Spleen (tissue), 7 donors: ENCODE measurements around the gene GHRL.
A peak's percentile ranks its signal among the peaks of the same experiment; 100 is the strongest.

ENCODE experiments used
- POLR2A ChIP-seq, 3 donors: fragments of 450-650 bp; IDR thresholded peaks; one replicate each; pipeline ENCODE4 v1.5.1; 2017; ENCODE audit warnings: antibody characterized with exemption in 3 of 3, mild to moderate bottlenecking in 1 of 3
- POLR2AphosphoS5 ChIP-seq, 3 donors: sonication (generic); formaldehyde crosslinking; IDR thresholded peaks; one replicate each; pipeline ENCODE4 v1.5.1; 2017; ENCODE audit warnings: antibody characterized with exemption in 3 of 3
- TF ChIP-seq, protein P1 (sequence below), 11 experiments: fragments of 200-600 bp in 7 of 11; fragments of 450-650 bp in 4 of 11; sonication (generic) in 4 of 11; IDR thresholded peaks in 8 of 11; conservative IDR thresholded peaks in 3 of 11; 1 replicate in 7 of 11; 2 replicates in 4 of 11; pipeline versions ENCODE4 v1.4.0 to v1.8.0; 2016 to 2021; ENCODE audit warnings: antibody characterized with exemption in 11 of 11, inconsistent platforms in 4 of 11, mild to moderate bottlenecking in 1 of 11
- donor health status: DM: no; HTN: no; CAD: no; lungs with moderate emphysema.
- donor health status: DM: no; HTN: no; CAD: no.
- donor health status: DM: no; HTN: no; CAD: no.

DNA sequence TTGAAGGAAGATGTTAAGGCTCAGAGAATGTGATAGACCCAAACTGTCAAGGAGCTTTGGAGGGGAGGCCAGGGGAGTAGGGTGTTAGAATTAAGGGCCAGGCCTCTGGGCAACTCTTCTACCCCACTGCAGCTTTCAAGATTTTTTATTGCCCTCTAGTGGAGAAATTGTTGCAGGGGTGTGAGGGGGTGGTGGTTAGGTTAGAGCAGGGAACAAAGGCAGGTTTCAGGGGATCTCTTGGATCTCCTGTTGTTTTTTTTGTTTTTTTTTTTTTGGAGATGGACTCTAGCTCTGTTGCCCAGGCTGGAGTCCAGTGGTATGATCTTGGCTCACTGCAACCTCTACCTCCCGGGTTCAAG, 29.6 kb upstream of the GHRL start:
- TF ChIP-seq, protein P1, sequence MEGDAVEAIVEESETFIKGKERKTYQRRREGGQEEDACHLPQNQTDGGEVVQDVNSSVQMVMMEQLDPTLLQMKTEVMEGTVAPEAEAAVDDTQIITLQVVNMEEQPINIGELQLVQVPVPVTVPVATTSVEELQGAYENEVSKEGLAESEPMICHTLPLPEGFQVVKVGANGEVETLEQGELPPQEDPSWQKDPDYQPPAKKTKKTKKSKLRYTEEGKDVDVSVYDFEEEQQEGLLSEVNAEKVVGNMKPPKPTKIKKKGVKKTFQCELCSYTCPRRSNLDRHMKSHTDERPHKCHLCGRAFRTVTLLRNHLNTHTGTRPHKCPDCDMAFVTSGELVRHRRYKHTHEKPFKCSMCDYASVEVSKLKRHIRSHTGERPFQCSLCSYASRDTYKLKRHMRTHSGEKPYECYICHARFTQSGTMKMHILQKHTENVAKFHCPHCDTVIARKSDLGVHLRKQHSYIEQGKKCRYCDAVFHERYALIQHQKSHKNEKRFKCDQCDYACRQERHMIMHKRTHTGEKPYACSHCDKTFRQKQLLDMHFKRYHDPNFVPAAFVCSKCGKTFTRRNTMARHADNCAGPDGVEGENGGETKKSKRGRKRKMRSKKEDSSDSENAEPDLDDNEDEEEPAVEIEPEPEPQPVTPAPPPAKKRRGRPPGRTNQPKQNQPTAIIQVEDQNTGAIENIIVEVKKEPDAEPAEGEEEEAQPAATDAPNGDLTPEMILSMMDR (IDR thresholded peaks at IDR 0.05 in 8 of 11, conservative IDR thresholded peaks at IDR 0.05 in 3 of 11) = peak in 7 of 11 experiments; percentile 23 to 50 (median 30)
- no peak for TF ChIP-seq POLR2A (IDR thresholded peaks at IDR 0.05)
- no peak for TF ChIP-seq POLR2AphosphoS5 (IDR thresholded peaks at IDR 0.05)
